A673 (cell line): ENCODE results near the gene CYBC1. TPM values are rescaled to one million over a fixed set of nuclear protein-coding genes. Genes with fewer than 3 reads are reported as not detected.

Experiments
- Bru-seq: library from RNA; stranded (reverse); fragments of 400-500 nt; gene quantifications from one replicate; lab custom pipeline; 2021; lab: Mats Ljungman, UMichigan
- BruChase-seq, 2 experiments: library from RNA; stranded (reverse); fragments of 400-500 nt; gene quantifications; one replicate each; lab custom pipeline; 2021; lab: Mats Ljungman, UMichigan
- BruUV-seq: library from RNA; stranded (reverse); fragments of 400-500 nt; replicated peaks from 2 replicates; lab custom pipeline; 2021; lab: Mats Ljungman, UMichigan
- CTCF ChIA-PET: fragments of 300-600 bp; sonication (Branson Sonifier 250); formaldehyde crosslinking; loops from one replicate; lab custom pipeline; 2022; ENCODE audit warnings: antibody characterized with exemption; lab: Charles Lee
- POLR2A ChIA-PET: fragments of 300-600 bp; sonication (Branson Sonifier 250); formaldehyde crosslinking; loops from one replicate; lab custom pipeline; 2022; ENCODE audit warnings: antibody characterized with exemption; ENCODE audit not compliant: low non-redundant PET; lab: Charles Lee
- DNase-seq: peaks from one replicate; pipeline ENCODE4 v3.0.0-alpha.2; 2015; ENCODE audit warnings: low spot score
- H3K27ac ChIP-seq: fragments of 200-600 bp; sonication (generic); 2 replicates; pipeline ENCODE4 v1.5.1; 2016; ENCODE audit warnings: mixed run types, low read depth, mild to moderate bottlenecking, mixed read lengths, antibody characterized with exemption, low read length; ENCODE audit not compliant: poor library complexity, severe bottlenecking
- H3K27me3 ChIP-seq: fragments of 200-600 bp; sonication (generic); replicated peaks from 2 replicates; pipeline ENCODE4 v1.6.1; 2017; ENCODE audit warnings: mixed run types, low read depth, mild to moderate bottlenecking, mixed read lengths, antibody characterized with exemption, low read length; ENCODE audit not compliant: insufficient read depth, poor library complexity
- H3K36me3 ChIP-seq: fragments of 200-600 bp; sonication (generic); 2 replicates; pipeline ENCODE4 v1.6.1; 2016; ENCODE audit warnings: mixed run types, mild to moderate bottlenecking, mixed read lengths, antibody characterized with exemption, low read length; ENCODE audit not compliant: insufficient read depth, poor library complexity, severe bottlenecking
- H3K4me1 ChIP-seq: fragments of 200-600 bp; sonication (generic); 2 replicates; pipeline ENCODE4 v1.6.1; 2017; ENCODE audit warnings: mixed run types, mild to moderate bottlenecking, mixed read lengths, antibody characterized with exemption, low read length; ENCODE audit not compliant: insufficient read depth, poor library complexity, severe bottlenecking
- H3K4me3 ChIP-seq: fragments of 200-600 bp; sonication (generic); 2 replicates; pipeline ENCODE4 v1.5.1; 2016; ENCODE audit warnings: low read depth, mixed run types, mild to moderate bottlenecking, mixed read lengths, low read length; ENCODE audit not compliant: poor library complexity, severe bottlenecking
- H3K9me3 ChIP-seq: fragments of 200-600 bp; sonication (generic); 2 replicates; pipeline ENCODE4 v1.6.1; 2016; ENCODE audit warnings: mixed run types, low read depth, mild to moderate bottlenecking, mixed read lengths, antibody characterized with exemption, low read length; ENCODE audit not compliant: poor library complexity, severe bottlenecking
- EZH2 ChIP-seq: fragments of 200-600 bp; sonication (generic); IDR thresholded peaks from 2 replicates; pipeline ENCODE4 v1.6.1; 2017; ENCODE audit warnings: borderline replicate concordance, low read depth, mild to moderate bottlenecking, mixed read lengths, antibody characterized with exemption, low read length; ENCODE audit not compliant: poor library complexity, severe bottlenecking
- intact Hi-C: fragments of 100-400 bp; cut with micrococcal nuclease; formaldehyde crosslinking; loops from one replicate; pipeline ENCODE4 v1.10.0; 2022; ENCODE audit not compliant: unreplicated experiment
- long read RNA-seq: library from polyadenylated mRNA; stranded (forward); transcript quantifications from one replicate; pipeline ENCODE4 v2.0.0, GENCODE V29; 2022
- total RNA-seq: library from RNA; stranded (reverse); gene quantifications from 2 replicates; pipeline ENCODE4 v1.2.3, GENCODE V29; 2021
- TF ChIP-seq, protein P1 (sequence below): fragments of 300-800, 200-600 bp; sonication (generic); conservative IDR thresholded peaks from 2 replicates; pipeline ENCODE4 v1.5.1; 2017; ENCODE audit warnings: low read depth, mild to moderate bottlenecking, antibody characterized with exemption, low read length, moderate library complexity, mixed read lengths

CYBC1 gene
- total RNA-seq (72.8 and 91.1 TPM in 2 replicates), Bru-seq, nascent RNA (percentile 68 among the genes with signal in this experiment), BruChase-seq, experiment 1, labeled RNA remaining after a 2-hour chase (percentile 79 among the genes with signal in this experiment), BruChase-seq, experiment 2, labeled RNA remaining after a 6-hour chase (percentile 82 among the genes with signal in this experiment)
- long read RNA-seq, transcript CYBC1-201 (7 exons, 2,093 nt), result major isoform, 53 of 126 reads
- long read RNA-seq, transcript CYBC1-203 (6 exons, 2,050 nt), result minor isoform, 8 of 126 reads
- long read RNA-seq, transcript CYBC1-210 (7 exons, 1,053 nt), result minor isoform, 10 of 126 reads
- long read RNA-seq, partial matches to known transcripts, result 4 of 126 reads
- long read RNA-seq, other reads (novel, unspliced or antisense), result 33 of 126 reads

DNA sequence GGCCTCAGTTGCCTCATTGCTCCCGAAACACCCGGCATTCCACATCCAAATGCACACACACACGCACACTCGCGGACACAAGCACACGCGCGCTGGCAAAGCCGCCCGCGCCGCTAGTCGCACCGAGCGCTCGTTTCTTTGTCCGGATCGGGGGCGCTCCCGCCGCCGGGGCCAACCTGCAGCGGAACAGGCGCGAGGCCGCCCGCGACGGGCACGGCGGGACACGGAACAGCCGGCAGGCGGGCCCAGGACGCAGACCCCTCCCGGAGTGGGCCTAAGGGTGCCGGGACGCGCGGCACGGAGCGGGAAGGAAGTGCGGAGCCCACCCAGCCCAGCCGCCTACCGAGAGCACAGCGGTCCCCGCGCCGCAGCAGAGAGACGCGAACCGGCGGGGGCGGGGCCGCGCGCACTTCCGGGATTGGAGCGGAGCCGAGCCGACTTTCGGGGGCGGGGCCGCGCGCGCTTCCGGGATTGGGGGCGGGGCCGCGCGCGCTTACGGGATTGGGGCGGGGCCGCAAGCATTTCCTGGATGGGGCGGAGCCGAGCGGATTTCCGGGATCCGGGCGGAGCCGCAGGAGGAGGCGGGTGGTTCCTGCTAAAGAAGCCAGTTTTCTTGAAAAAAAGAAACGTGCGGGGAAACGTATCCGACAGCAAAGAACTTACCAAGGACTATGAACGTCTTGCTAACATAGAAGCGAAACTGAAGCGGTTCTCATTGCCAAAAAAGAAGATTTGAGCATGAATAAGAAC, at the start of gene CYBC1:
Gene CYBC1 (minus strand): TSS at position 396 of the 750 bp plus-strand sequence. CDS start 1,498 bp downstream, outside the sequence.
- H3K27me3 ChIP-seq, result no peaks in the 10 kb centered on the region
- peak within 1 kb of the TSS; percentile 93 for H3K27ac ChIP-seq
- H3K4me3 ChIP-seq, result peak within 1 kb of the TSS; percentile 99
- CTCF ChIA-PET, result no interaction called here
- BruUV-seq, result TSS peak; percentile 78
- DNase-seq, result peak; percentile 95
- no peak for TF ChIP-seq EZH2
- TF ChIP-seq, protein P1, sequence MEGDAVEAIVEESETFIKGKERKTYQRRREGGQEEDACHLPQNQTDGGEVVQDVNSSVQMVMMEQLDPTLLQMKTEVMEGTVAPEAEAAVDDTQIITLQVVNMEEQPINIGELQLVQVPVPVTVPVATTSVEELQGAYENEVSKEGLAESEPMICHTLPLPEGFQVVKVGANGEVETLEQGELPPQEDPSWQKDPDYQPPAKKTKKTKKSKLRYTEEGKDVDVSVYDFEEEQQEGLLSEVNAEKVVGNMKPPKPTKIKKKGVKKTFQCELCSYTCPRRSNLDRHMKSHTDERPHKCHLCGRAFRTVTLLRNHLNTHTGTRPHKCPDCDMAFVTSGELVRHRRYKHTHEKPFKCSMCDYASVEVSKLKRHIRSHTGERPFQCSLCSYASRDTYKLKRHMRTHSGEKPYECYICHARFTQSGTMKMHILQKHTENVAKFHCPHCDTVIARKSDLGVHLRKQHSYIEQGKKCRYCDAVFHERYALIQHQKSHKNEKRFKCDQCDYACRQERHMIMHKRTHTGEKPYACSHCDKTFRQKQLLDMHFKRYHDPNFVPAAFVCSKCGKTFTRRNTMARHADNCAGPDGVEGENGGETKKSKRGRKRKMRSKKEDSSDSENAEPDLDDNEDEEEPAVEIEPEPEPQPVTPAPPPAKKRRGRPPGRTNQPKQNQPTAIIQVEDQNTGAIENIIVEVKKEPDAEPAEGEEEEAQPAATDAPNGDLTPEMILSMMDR, result no peak
- no peaks in the 10 kb centered on the region for H3K9me3 ChIP-seq
- POLR2A ChIA-PET, result interaction anchor here (0.6 kb wide), 1 partner anchor 70 kb away, joined by 3 read pairs; no protein-coding TSS in a partner anchor
- H3K4me1 ChIP-seq, result peaks cover 14% of the 10 kb centered on the region
- peaks cover 3% of the 10 kb centered on the region for H3K36me3 ChIP-seq
- intact Hi-C loops, result no loop called here

DNA sequence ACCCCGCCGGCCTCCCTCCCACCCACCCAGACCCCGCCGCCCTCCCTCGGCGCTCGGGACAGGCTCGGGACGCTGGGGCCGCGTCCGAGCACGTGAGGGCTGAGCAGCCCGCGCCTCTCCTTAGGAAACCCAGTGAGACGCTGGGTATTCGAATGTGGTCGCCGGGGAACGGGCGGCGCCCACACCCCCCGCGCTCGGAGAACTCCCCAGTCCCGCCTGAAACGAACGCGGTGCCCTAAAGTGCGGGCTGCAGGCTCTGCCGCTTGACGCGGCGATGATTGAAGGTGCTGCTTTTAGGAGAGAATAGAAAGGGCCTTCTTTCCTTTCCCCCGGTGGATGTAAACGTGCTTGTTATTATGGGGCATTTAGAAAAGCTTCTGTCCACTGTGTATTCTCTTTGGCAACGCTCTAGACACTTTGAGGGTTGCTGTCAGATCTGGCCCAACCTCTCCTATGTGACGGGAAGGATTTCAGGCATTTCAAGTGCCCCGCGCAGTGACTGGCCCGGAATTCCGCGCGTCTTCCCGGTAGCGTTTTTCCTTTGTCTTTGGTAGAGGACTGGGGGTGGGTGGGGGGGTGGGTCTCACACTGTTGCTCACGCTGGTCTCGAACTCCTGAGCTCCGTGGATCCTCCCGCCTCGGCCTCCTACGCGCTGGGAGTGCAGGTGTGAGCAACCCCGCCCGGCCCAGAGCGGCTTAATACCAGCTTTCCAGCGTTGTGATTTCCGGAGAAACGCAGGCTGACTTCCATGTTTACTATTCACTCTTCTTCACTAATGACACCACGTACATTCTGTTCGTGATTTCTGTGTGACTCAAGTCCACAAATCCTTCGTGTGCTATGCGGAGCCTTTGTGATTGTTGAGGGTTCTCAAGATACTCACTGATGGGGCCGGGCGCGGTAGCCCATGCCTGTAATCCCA, 47.2 kb upstream of the CYBC1 start:
- Histone ChIP-seq H3K4me1 (no peaks in the 10 kb centered on the region), H3K27me3 (no peaks in the 10 kb centered on the region), H3K9me3 (no peaks in the 10 kb centered on the region), H3K36me3 (no peaks in the 10 kb centered on the region), H3K27ac (peak overlapping the region; percentile 27), H3K4me3 (peak overlapping the region; percentile 33)
- TF ChIP-seq EZH2, result no peak
- TF ChIP-seq, protein P1, result no peak
- ChIA-PET POLR2A (no interaction called here), CTCF (no interaction called here)
- TSS peak; percentile 74 for BruUV-seq
- DNase-seq, result peak; percentile 68
- intact Hi-C loops, result no loop called here
